Hepatocyte (in vitro differentiated cells): ENCODE results near the gene KIFC1. TPM values are rescaled to one million over a fixed set of nuclear protein-coding genes. Genes with fewer than 3 reads are reported as not detected.

Source experiments
- DNase-seq: peaks from one replicate; pipeline ENCODE4 v3.0.0-alpha.2; 2016; ENCODE audit warnings: low spot score
- H2AFZ ChIP-seq: fragments of 200-600 bp; sonication (generic); 2 replicates; pipeline ENCODE4 v1.6.0; 2016; ENCODE audit warnings: antibody characterized with exemption, mild to moderate bottlenecking
- H3K27ac ChIP-seq: fragments of 200-600 bp; sonication (generic); 2 replicates; pipeline ENCODE4 v1.5.1; 2016; ENCODE audit warnings: mild to moderate bottlenecking
- H3K27me3 ChIP-seq: fragments of 200-600 bp; sonication (generic); 2 replicates; pipeline ENCODE4 v1.6.1; 2016
- H3K36me3 ChIP-seq: fragments of 200-600 bp; sonication (generic); replicated peaks from 2 replicates; pipeline ENCODE4 v1.5.1; 2016; ENCODE audit warnings: low read depth; ENCODE audit not compliant: insufficient read depth
- H3K4me1 ChIP-seq: fragments of 200-600 bp; sonication (generic); 2 replicates; pipeline ENCODE4 v1.5.1; 2016; ENCODE audit warnings: mild to moderate bottlenecking, moderate library complexity; ENCODE audit not compliant: insufficient read depth
- H3K4me2 ChIP-seq: fragments of 200-600 bp; sonication (generic); 2 replicates; pipeline ENCODE4 v1.6.0; 2016
- H3K4me3 ChIP-seq: fragments of 200-600 bp; sonication (generic); 2 replicates; pipeline ENCODE4 v1.5.1; 2016; ENCODE audit warnings: mild to moderate bottlenecking
- H3K79me2 ChIP-seq: fragments of 200-600 bp; sonication (generic); 2 replicates; pipeline ENCODE4 v1.6.0; 2017; ENCODE audit warnings: mild to moderate bottlenecking
- H3K9me2 ChIP-seq: fragments of 200-600 bp; sonication (generic); replicated peaks from 2 replicates; pipeline ENCODE4 v1.6.0; 2017; ENCODE audit warnings: mild to moderate bottlenecking; ENCODE audit not compliant: insufficient read depth
- H3K9me3 ChIP-seq: fragments of 200-600 bp; sonication (generic); 2 replicates; pipeline ENCODE4 v1.5.1; 2016; ENCODE audit warnings: low read depth, mild to moderate bottlenecking
- H4K20me1 ChIP-seq: fragments of 200-600 bp; sonication (generic); 2 replicates; pipeline ENCODE4 v1.6.0; 2016; ENCODE audit warnings: mild to moderate bottlenecking; ENCODE audit not compliant: insufficient read depth, poor library complexity, severe bottlenecking
- CTCF ChIP-seq: fragments of 200-600 bp; sonication (generic); IDR thresholded peaks from 2 replicates; pipeline ENCODE4 v1.5.1; 2016; ENCODE audit warnings: antibody characterized with exemption, mild to moderate bottlenecking; ENCODE audit not compliant: poor library complexity
- EZH2 ChIP-seq: fragments of 200-600 bp; sonication (generic); IDR thresholded peaks from 2 replicates; pipeline ENCODE4 v1.6.1; 2016; ENCODE audit warnings: antibody characterized with exemption, mild to moderate bottlenecking, borderline replicate concordance
- EZH2phosphoT487 ChIP-seq: fragments of 200-600 bp; sonication (generic); IDR thresholded peaks from one replicate; pipeline ENCODE4 v1.6.1; 2018; ENCODE audit warnings: antibody characterized with exemption, mild to moderate bottlenecking, low read depth, moderate library complexity; ENCODE audit not compliant: unreplicated experiment, severe bottlenecking
- WGBS: methylation state at CpG from one replicate; pipeline ENCODE4 v1.1.6; 2016; ENCODE audit warnings: low lambda C conversion rate; ENCODE audit errors: missing lambda C conversion rate; 5-methylcytosine and 5-hydroxymethylcytosine counted together
- polyA plus RNA-seq: library from polyadenylated mRNA; unstranded; fragments of >200 nt; fragmentation: Nextera tagmentation; extraction: Ambion mirVana; gene quantifications from 2 replicates; pipeline ENCODE4 v1.2.1, GENCODE V29; 2016
- total RNA-seq: library from RNA; depleted of rRNA; stranded (reverse); fragments of >200 nt; gene quantifications from 2 replicates; pipeline ENCODE4 v1.2.3, GENCODE V29; 2014

KIFC1 gene
- total and polyA plus RNA-seq, 2 experiments from 2014 or later = 6.1 to 12.7 TPM

- DNase-seq = no peak
- H3K4me2 ChIP-seq = no peak overlapping the region
- H3K9me2 ChIP-seq = no peaks in the 10 kb centered on the region
- H3K27me3 ChIP-seq = no peaks in the 10 kb centered on the region
- no peaks in the 10 kb centered on the region for H4K20me1 ChIP-seq
- no peak overlapping the region for H2AFZ ChIP-seq
- no peaks in the 10 kb centered on the region for H3K9me3 ChIP-seq
- TF ChIP-seq CTCF (no peak), EZH2phosphoT487 (no peak), EZH2 (no peak)
- 100% methylated on average over 2 of the region's 2 CpGs for WGBS
- H3K79me2 ChIP-seq = peaks cover 43% of the 10 kb centered on the region
- H3K36me3 ChIP-seq = no peaks in the 10 kb centered on the region
- H3K4me3 ChIP-seq = no peak overlapping the region
- H3K4me1 ChIP-seq = peaks cover 36% of the 10 kb centered on the region
- H3K27ac ChIP-seq = peak overlapping the region; percentile 99
These were observed 32.2 kb downstream of the KIFC1 start for GRCh38 chr6:33423777-33424176.

DNA sequence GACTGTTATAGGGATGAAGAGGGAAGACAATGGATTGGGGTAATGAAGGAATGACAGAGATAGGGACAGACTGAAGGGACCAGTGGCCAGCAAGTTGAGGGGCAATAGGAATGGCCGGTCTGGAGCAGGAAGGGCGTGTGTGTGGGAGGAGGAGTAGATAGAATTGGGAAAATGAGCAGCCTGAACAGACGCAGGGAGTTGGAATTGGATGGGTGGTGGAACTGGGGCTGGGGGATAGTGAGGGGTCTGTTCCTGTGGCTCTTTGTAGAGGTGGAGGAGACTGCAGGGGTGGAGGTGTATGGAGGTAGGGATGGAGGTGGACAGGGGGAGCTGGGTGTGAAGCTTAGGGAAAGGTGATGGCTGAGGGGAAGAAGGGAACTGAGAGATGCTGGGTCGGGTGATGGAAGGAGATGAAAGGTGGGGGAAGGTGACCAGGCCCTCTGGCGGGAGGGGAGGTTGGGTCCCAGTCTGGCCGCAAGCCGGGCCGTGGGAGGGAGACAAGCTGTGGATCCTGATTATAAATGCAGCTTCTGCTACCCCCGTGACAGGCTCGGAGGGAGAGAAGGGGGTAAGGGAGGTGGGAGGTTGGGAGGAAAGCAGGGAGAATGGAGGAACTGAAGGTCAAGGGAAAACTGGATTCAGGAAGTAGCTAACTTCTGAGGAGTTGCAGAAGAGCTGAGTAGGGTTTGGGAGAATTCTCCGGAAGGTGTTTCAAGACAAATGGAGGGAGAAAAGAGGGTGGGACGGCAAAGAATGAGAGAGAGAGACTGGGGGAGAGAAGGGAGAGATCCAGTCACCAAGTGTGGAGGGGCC, 33.4 kb downstream of the KIFC1 start:
- Histone ChIP-seq H4K20me1 (no peaks in the 10 kb centered on the region), H3K36me3 (no peaks in the 10 kb centered on the region), H3K9me2 (no peaks in the 10 kb centered on the region), H3K27ac (peak overlapping the region; percentile 99), H3K4me1 (peaks cover 32% of the 10 kb centered on the region), H3K9me3 (no peaks in the 10 kb centered on the region), H3K79me2 (peaks cover 50% of the 10 kb centered on the region), H3K4me3 (peak overlapping the region; percentile 66), H3K4me2 (peak overlapping the region; percentile 91), H2AFZ (peak overlapping the region; percentile 42), H3K27me3 (no peaks in the 10 kb centered on the region)
- WGBS = 20% methylated on average over 11 of the region's 12 CpGs
- no peak for DNase-seq
- TF ChIP-seq CTCF (no peak), EZH2phosphoT487 (no peak), EZH2 (no peak)

- Histone ChIP-seq H3K79me2 (peaks cover 56% of the 10 kb centered on the region), H3K9me3 (no peaks in the 10 kb centered on the region), H3K27me3 (no peaks in the 10 kb centered on the region), H3K9me2 (no peaks in the 10 kb centered on the region), H3K27ac (peak overlapping the region; percentile 99), H3K4me2 (peak overlapping the region; percentile 91), H3K4me3 (peak overlapping the region; percentile 66), H4K20me1 (no peaks in the 10 kb centered on the region), H3K36me3 (no peaks in the 10 kb centered on the region), H3K4me1 (peaks cover 37% of the 10 kb centered on the region), H2AFZ (peak overlapping the region; percentile 42)
- peak; percentile 94 for DNase-seq
- 4% methylated on average over 9 of the region's 43 CpGs for WGBS
- TF ChIP-seq CTCF = peak; percentile 67
- TF ChIP-seq EZH2 = no peak
These were observed 34.3 kb downstream of the KIFC1 start for GRCh38 chr6:33425668-33426577.
